Activated CD8-positive, alpha-beta memory T cell treated with anti-CD3 and anti-CD28 coated beads for 48 hours (primary cell): Measurements from ENCODE around the gene ZNF136.
A peak's percentile ranks its signal among the peaks of the same experiment; 100 is the strongest.

ENCODE experiments used
- DNase-seq, 3 experiments: peaks; one replicate each; pipeline ENCODE4 v3.0.0-alpha.2; 2020; ENCODE audit warnings: low read depth in 2 of 3, low spot score in 2 of 3

ZNF136 gene

GRCh38 chr19:12162882-12163806, at the start of gene ZNF136:
TSS of gene ZNF136 (plus strand) at chr19:12163096. CDS start at chr19:12163204, 108 bp downstream.
- peak; percentile 63 to 81 (median 80) for DNase-seq

GRCh38 chr19:12113121-12113520, 49.8 kb upstream of the ZNF136 start:
- no peak for DNase-seq

DNA sequence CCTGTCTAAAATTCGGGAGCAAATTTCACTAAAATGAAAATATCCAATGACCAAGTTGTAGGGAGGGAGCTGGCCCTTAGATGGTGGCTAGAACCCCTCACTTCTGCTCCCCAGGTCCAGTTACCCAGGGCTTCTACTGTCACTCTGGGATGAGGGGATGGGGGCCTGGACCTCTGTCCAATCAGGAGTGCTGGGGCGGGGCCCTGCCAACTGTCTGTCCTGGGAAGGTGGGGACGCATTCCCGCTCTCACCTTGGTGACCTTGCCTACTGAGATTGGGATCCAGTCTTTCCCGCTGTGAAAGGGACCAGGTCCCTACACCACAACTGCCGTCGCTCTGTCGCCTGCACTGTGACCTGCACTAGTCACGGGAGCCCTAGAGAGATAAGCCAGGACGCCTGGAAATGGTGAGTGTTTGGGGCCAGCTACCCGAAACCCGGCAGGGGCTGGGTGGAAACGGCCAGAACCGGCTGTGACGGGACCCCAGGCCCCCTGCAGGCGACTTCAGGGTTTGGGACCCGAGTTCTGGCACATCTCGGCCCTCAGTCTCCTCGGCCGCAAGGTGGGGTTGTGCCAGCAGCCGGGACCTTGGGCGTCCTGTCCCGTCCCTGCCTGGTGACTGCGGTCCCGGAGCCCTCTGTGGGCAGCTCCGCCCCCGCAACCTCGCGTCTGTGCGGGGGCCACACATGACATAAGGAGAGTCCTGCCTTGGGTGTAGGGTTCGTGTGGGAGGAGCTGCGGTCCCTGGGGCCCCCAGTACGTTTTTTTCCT, 45.5 kb upstream of the ZNF136 start:
- DNase-seq: no peak

- DNase-seq: no peak
Observed at GRCh38 chr19:12126707-12127106, 36.2 kb upstream of the ZNF136 start.

DNA sequence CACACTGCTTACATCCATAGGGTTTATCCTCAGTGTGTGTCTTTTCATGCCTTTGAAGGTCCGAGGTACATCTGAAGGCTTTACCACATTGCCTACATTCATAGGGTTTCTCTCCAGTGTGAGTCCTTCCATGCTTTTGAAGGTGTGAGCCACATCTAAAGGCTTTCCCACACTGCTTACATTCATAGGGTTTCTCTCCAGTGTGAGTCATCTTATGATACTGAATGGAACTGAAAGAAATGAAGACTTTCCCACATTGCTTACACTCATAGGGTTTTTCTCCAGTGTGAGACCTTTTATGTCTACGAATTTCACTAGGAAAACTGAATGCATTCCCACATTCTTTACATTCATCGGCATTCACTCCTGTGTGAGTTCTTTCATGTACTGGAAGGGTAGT, 29.8 kb upstream of the ZNF136 start:
- no peak for DNase-seq

DNA sequence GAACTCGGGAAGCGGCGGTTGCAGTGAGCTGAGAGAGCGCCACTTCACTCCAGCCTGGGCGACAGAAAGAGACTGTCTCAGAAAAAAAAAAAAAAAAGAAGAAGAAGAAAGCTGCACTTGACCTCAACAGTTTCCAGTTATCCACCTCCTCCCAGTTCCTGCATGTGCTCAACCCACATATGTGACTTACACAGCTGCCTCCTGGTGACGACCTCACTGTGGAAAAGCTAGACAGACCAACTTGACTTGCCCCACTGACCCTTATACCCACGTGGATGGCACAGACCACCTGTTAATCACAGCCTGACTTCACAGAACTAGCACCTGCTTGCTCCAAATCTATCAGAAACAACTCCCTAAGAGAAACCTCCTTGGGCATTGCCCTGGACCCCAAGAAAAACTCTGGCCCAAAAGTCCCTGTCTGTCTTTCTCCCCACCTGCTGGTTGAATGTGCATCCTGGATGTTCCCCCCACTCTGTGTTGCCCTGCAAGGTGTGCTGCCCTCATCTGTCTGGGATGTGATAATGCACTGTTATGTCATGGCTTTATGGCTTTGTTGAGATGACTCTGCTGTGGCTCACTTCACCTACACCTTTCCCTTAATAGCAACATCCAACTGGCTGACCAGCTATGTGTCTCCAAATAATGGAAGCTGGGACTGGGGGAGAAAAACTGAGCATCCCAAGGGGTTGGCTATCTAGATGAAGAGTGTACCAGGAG, 25.5 kb upstream of the ZNF136 start:
- no peak for DNase-seq

- DNase-seq: no peak
Observed at GRCh38 chr19:12139269-12139668, 23.6 kb upstream of the ZNF136 start.

DNA sequence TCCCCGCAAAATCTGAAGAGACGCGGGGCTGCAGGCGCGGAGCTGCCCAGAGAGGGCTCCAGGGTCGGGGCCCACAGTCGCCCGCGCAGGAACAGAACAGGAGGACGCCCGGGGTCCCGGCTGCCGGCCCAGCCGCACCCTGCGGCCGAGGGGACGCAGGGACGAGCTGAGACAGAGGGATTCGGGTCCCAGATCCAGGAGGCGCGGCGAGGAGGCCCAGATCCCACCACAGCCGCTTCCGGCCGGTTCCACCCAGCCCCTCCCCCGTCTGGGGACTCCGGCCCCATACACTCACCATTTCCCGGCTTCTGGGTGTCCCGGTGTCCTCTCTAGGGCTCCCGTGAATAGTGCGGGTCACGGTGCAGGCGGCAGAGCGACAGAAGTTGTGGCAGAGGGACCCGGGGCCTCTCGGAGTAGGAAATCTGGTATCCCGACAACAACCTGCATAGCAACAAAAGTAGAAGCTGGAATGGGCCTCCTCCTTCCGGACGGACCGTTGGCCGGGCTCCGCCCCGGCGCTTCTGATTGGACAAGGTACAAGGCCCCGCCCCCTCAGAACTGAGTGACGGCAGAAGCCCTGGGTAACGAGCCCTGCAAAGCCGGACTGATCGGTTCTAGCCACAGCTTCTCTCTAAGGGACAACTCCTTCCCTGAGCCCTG, 22.9 kb upstream of the ZNF136 start, which contains the start of gene ZNF20:
Gene ZNF20 (minus strand): TSS at position 466 of the 660 bp plus-strand sequence. CDS start 168 bp downstream, at position 298.
- peak; percentile 72 to 80 (median 77) for DNase-seq

GRCh38 chr19:12140545-12141404, 22.1 kb upstream of the ZNF136 start:
- DNase-seq: peak; percentile 53 to 82 (median 72)

- no peak for DNase-seq
Observed at GRCh38 chr19:12141405-12141736, 21.5 kb upstream of the ZNF136 start.

- DNase-seq: no peak
Observed at GRCh38 chr19:12145348-12145747, 17.5 kb upstream of the ZNF136 start.

DNA sequence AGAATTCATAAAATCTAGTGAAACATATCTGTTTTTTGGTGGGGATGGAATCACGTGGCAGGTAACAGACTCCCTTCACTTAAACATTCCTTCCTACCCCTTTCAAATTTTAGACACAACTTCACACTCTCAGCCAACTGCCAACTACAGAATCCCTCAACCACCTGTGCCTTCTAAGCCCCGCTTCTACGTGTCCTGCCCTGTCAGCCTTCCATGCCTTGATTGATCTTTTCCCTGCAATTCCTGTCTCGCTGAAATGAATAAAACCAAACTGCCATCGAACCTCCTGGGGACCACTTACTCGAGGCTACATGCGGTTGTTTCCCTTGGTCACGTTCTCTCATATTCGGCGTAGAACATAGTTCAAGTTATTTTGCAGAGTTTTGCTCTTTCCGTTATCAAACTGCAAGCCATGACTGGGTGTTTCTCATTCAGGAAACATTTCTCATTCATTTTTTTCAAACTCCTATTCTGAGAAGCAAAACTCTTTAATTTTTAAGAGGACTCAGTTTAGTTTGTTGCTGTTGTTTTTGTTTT, 7.5 kb upstream of the ZNF136 start:
- DNase-seq: no peak

DNA sequence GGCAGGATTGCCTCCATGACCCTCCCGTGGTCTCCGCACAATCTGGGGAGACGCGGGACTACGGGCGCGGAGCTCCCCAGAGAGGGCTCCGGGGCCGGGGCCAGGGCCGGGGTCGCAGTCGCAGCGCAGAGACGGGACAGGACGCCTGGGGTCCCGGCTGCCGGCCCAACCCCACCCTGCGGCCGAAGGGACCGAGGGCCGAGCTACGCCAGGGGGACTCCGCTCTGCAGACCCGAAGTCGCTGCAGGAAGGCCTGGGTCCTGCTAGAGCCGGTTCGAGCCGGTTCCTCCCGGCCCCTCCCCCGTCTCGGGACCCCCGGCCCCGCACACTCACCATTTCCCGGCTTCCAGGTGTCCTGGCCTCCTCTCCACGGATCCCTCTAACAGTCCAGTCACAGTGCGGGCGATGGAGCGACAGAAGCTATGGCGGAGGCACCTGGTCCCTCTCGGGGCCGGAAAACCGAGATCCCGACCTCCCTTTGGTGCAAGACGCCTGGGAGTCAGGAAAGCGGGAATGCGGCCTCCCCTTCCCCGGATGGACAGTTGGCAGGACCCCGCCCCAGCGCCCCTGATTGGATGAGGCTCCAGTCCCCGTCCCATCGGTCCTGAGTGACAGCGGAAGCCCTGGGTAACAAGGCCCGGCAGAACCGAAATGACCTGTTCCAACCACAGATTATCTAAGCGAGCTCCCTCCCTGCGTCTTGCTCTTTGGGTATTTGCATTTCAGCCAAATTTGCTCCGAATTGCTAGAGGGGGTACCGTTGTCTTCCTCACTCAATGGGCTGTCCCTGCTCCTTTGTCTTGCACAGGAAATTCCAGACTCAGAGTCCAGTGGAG, 6.5 kb upstream of the ZNF136 start, which contains the start of gene ZNF625:
Gene ZNF625 (minus strand): TSS at position 512 of the 836 bp plus-strand sequence. CDS start 176 bp downstream, at position 336.
- DNase-seq: peak in 2 of 3 experiments; percentile 13 to 28

DNA sequence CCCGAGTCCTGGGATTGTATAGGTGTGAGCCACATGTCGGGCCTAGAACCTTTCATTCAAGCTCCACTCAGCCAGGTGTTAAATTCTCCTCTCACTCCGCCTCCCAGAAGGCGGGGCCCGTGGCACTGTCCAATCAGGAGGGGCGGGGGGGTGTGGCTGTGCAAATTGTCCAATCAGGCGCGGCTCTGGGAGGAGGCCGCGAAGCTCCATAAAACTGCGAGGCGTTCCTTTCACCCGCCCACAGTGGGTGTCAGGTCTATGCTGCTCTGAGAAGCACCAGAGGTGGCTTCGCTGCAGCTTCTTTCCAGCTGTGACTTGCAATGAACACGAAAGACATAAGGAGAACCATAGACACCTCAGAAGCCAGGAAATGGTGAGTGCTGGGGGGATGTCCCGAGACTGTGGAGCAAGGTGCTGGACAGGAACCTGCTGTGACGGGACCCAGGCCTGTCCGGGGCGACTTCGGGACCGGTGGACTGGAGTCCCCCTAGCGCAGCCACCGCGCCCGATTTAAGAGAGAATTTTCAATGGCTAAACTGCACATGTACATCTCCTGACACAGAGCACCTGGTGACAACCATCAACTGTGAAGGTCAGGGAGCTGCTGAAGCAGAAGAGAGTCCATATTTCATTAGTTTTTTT, 3.0 kb upstream of the ZNF136 start:
- no peak for DNase-seq

- DNase-seq: no peak
Observed at GRCh38 chr19:12162513-12162881, 399 bp upstream of the ZNF136 start.

DNA sequence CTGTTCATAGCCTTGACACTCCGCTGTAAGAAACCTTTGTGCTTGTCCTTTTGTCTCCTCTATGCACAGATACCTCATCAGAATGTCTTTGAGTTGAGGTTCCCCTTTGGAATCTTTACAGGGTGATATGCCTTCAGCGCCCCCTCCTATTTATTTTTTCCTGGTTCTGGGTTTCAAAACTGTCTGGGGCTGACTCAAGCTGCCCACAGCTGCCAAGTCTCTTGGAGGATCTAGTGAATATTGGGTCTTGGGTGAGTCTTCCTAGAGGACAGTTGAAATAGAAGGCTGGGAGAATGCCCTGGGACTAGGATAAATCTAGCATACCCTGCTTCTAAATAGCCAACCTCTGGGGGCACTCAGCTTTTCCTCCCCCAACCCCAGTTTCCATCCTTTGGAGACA, 930 bp downstream of the ZNF136 start:
- DNase-seq: no peak

DNA sequence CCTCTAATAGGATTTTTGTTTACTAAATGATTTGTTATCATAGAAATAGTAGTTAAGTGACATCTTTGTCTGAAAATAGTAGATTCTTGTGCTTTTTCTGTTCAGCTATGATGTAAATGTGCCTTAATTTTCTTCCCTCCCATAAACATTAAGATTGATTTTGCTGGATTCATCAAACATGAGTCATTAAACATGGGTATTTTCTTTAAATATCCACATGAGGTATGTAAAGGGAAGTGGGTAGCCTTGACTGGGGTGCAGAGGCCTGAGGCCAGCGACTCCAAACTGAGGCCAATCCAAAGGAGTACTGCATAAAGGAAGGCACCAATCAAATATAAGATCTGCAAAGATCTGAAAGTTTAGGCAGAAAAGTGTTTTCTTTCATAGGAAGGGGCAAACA, 3.7 kb downstream of the ZNF136 start:
- DNase-seq: no peak

DNA sequence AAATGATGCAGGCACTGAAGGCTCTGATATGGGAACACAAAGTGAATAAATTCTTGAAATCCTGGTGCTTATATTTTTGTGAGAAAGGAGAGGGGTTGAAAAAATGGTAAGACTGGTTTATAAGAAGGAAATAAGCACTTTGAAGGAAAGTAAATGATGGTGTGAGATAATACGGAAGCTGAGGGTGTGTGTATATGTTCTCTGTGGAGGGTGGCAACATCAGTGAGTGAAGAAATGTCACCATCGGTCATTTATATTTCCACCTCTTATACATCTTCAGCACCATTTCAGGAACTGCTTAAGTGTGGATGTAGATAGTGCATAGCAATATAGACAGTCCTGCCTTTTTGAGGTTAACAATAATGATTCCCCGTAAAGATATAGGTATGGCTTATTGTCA, 17.5 kb downstream of the ZNF136 start:
- DNase-seq: no peak
